Gastrocnemius medialis (tissue), 4 donors: ENCODE measurements around the gene MED22. TPM values are rescaled to one million over a fixed set of nuclear protein-coding genes. Genes with fewer than 3 reads are reported as not detected.

Experiments
- ATAC-seq, 2 donors: fragments of 150-250 bp; one replicate each; pipeline ENCODE4 v1.9.1; 2016
- DNase-seq, 2 donors: peaks; one replicate each; pipeline ENCODE4 v3.0.0-alpha.2; 2019
- H3K27ac ChIP-seq, 4 donors: fragments of 200-600 bp; sonication (generic); 1 replicate in 1 of 4; 2 replicates in 3 of 4; pipeline ENCODE4 v1.5.1; 2016 to 2018; ENCODE audit warnings: mild to moderate bottlenecking in 2 of 4, moderate library complexity in 1 of 4
- H3K27me3 ChIP-seq, 3 donors: fragments of 200-600 bp; sonication (generic) in 2 of 3; 1 replicate in 1 of 3; 2 replicates in 2 of 3; pipeline versions ENCODE4 v1.5.1 to v1.6.0; 2016 to 2019; ENCODE audit warnings: mild to moderate bottlenecking in 1 of 3, moderate library complexity in 1 of 3
- H3K36me3 ChIP-seq, 2 donors: fragments of 200-600 bp; sonication (generic) in 1 of 2; one replicate each; pipeline ENCODE4 v1.5.1; 2017 to 2018
- H3K4me1 ChIP-seq, 2 donors: fragments of 200-600 bp; sonication (generic) in 1 of 2; one replicate each; pipeline ENCODE4 v1.5.1; 2016 to 2017; ENCODE audit warnings: mild to moderate bottlenecking in 2 of 2
- H3K4me3 ChIP-seq, 4 donors: fragments of 200-600 bp; sonication (generic) in 3 of 4; 1 replicate in 1 of 4; 2 replicates in 3 of 4; pipeline ENCODE4 v1.5.1; 2016 to 2019; ENCODE audit warnings: mild to moderate bottlenecking in 2 of 4
- H3K9me3 ChIP-seq, 3 donors: fragments of 200-600 bp; sonication (generic) in 2 of 3; 1 replicate in 1 of 3; 2 replicates in 2 of 3; pipeline ENCODE4 v1.5.1; 2016 to 2019
- POLR2A ChIP-seq, 2 donors: fragments of 450-650 bp; IDR thresholded peaks; one replicate each; pipeline ENCODE4 v1.6.1; 2017; ENCODE audit warnings: antibody characterized with exemption in 2 of 2, mild to moderate bottlenecking in 2 of 2, moderate library complexity in 2 of 2
- in situ Hi-C, 4 donors: fragments of 200-750 bp; cut with MboI; loops; one replicate each; pipeline versions ENCODE4 v1.15.0 to v1.8.0; 2017; ENCODE audit warnings: low sequenced_read_pairs in 4 of 4
- intact Hi-C: fragments of 100-400 bp; cut with DNase I; formaldehyde crosslinking; loops from one replicate; pipeline ENCODE4 v1.15.1; 2023; ENCODE audit warnings: low total_unique reads
- total RNA-seq, 4 donors: library from RNA; depleted of rRNA; stranded (reverse); fragments of >200 nt; gene quantifications; one replicate each; pipeline versions ENCODE4 v1.1.0 to v1.2.3, GENCODE V29; 2016
- TF ChIP-seq, protein P1 (sequence below), 5 experiments: fragments of 450-650 bp in 3 of 5; fragments of 200-600 bp in 2 of 5; sonication (generic) in 2 of 5; IDR thresholded peaks in 4 of 5; conservative IDR thresholded peaks in 1 of 5; 1 replicate in 4 of 5; 2 replicates in 1 of 5; pipeline ENCODE4 v1.5.1; 2016 to 2019; ENCODE audit warnings: antibody characterized with exemption in 5 of 5, mild to moderate bottlenecking in 3 of 5, moderate library complexity in 3 of 5

Gene MED22
- total RNA-seq, 4 donors from 2014 or later, result 8.5 to 23.4 (median 13.0) TPM

DNA sequence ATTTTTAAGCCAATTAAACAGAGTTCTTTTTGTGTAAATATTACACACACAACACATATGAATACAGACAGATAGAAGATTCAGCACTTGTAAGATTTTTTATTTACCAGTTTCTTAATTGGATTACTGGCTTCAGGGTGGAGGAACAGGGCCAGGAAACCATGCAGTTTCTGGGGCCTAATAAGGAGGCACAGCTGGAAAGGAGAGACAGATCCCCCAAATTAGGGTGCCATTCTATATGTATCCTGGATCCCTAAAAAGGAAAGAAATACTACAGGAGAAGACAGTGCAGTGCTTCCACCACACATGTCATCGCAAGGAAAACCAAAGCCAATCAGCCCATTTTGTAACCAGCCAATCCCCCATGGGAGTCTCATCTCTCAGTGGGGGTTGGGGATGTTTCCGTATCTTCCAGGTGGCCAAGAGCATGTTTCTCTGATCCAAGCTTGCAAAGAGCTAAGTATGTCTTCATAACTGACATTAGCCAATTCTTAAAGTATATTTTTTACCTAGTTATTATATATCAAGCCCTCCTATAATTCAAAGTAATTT, 57.1 kb downstream of the MED22 start:
- ATAC-seq, result no peak
- Histone ChIP-seq H3K36me3 (no peaks in the 10 kb centered on the region), H3K4me3 (no peak overlapping the region), H3K27ac (no peak overlapping the region), H3K4me1 (no peaks in the 10 kb centered on the region), H3K27me3 (peaks cover 0 to 12% (median 8%) of the 10 kb centered on the region in 3 donors), H3K9me3 (no peaks in the 10 kb centered on the region)
- in situ Hi-C loops, result no loop called here
- DNase-seq, result no peak
- intact Hi-C loops, result no loop called here
- no peak for TF ChIP-seq POLR2A (IDR thresholded peaks at IDR 0.05)
- TF ChIP-seq, protein P1, sequence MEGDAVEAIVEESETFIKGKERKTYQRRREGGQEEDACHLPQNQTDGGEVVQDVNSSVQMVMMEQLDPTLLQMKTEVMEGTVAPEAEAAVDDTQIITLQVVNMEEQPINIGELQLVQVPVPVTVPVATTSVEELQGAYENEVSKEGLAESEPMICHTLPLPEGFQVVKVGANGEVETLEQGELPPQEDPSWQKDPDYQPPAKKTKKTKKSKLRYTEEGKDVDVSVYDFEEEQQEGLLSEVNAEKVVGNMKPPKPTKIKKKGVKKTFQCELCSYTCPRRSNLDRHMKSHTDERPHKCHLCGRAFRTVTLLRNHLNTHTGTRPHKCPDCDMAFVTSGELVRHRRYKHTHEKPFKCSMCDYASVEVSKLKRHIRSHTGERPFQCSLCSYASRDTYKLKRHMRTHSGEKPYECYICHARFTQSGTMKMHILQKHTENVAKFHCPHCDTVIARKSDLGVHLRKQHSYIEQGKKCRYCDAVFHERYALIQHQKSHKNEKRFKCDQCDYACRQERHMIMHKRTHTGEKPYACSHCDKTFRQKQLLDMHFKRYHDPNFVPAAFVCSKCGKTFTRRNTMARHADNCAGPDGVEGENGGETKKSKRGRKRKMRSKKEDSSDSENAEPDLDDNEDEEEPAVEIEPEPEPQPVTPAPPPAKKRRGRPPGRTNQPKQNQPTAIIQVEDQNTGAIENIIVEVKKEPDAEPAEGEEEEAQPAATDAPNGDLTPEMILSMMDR (IDR thresholded peaks at IDR 0.05 in 4 of 5, conservative IDR thresholded peaks at IDR 0.05 in 1 of 5), result no peak

Other genes with a start within 250 kb of the MED22 start
- gene RALGDS, start 226.9 kb downstream of the MED22 start, total RNA-seq, result 10 to 100 TPM; 21.1 to 47.0 (median 36.9) TPM
- 10 to 100 TPM in 1 of 4 donors, 1 to 10 TPM in 2, under 1 TPM in 1; 0.15 to 10.3 (median 5.6) TPM for gene GBGT1, start 184.2 kb downstream of the MED22 start, total RNA-seq
- gene OBP2B, start 138.9 kb downstream of the MED22 start, total RNA-seq, result not detected
- gene ABO, start 72.9 kb downstream of the MED22 start, total RNA-seq, result 1 to 10 TPM in 1 of 4 donors, under 1 TPM in 2, not detected in 1; 0.24 to 2.4 (median 0.44) TPM
- 10 to 100 TPM; 13.4 to 34.2 (median 28.0) TPM for gene SURF6, start 11.9 kb downstream of the MED22 start, total RNA-seq
- gene RPL7A, start 87 bp upstream of the MED22 start, total RNA-seq, result 1,000 to 10,000 TPM; 1,001 to 1,630 (median 1,510) TPM
- gene SURF1, start 8.4 kb upstream of the MED22 start, total RNA-seq, result 10 to 100 TPM; 33.8 to 68.9 (median 56.0) TPM
- gene SURF2, start 8.4 kb upstream of the MED22 start, total RNA-seq, result 10 to 100 TPM; 14.3 to 26.4 (median 24.8) TPM
- gene SURF4, start 27.9 kb upstream of the MED22 start, total RNA-seq, result 10 to 100 TPM; 62.9 to 98.4 (median 73.4) TPM
- gene STKLD1, start 28.2 kb upstream of the MED22 start, total RNA-seq, result 1 to 10 TPM in 2 of 4 donors, under 1 TPM in 1, not detected in 1; 0.35 to 1.4 (median 1.1) TPM
- gene REXO4, start 69.9 kb upstream of the MED22 start, total RNA-seq, result 10 to 100 TPM; 26.1 to 42.5 (median 34.6) TPM
- 1 to 10 TPM; 1.0 to 2.2 (median 1.4) TPM for gene ADAMTS13, start 74.2 kb upstream of the MED22 start, total RNA-seq
- 10 to 100 TPM in 2 of 4 donors, 1 to 10 TPM in 2; 7.0 to 28.3 (median 10.1) TPM for gene CACFD1, start 111.8 kb upstream of the MED22 start, total RNA-seq
- gene SLC2A6, start 131.0 kb upstream of the MED22 start, total RNA-seq, result 1 to 10 TPM in 2 of 4 donors, under 1 TPM in 2; 0.41 to 2.4 (median 1.4) TPM
- gene MYMK, start 176.8 kb upstream of the MED22 start, total RNA-seq, result not detected
- gene ADAMTSL2, start 186.6 kb upstream of the MED22 start, total RNA-seq, result 1 to 10 TPM in 1 of 4 donors, under 1 TPM in 3; 0.10 to 1.8 (median 0.44) TPM